Activated CD8-positive, alpha-beta memory T cell treated with anti-CD3 and anti-CD28 coated beads, Interleukin-2, amount 10 ng/mL, durations not matched to agents 7 days and 5 days (primary cell): ENCODE results near the gene BEAN1. TPM values are rescaled to one million over a fixed set of nuclear protein-coding genes. Genes with fewer than 3 reads are reported as not detected.
"Not testable (repeated sequence)": the region's sequence is repeated elsewhere in the genome, so short reads cannot be mapped to it uniquely, and the experiment has no call there.

Experiments
- ATAC-seq: fragments of 150-1000 bp; cut with Tn5 transposase; one replicate; pipeline ENCODE4 v1.10.0; 2021; ENCODE audit warnings: moderate library complexity
- CTCF ChIA-PET: fragments of 350-600 bp; sonication (Branson Sonifier 250); formaldehyde crosslinking; loops from one replicate; lab custom pipeline; 2021; ENCODE audit warnings: antibody characterized with exemption; lab: Charles Lee
- DNase-seq: peaks from one replicate; pipeline ENCODE4 v3.0.0-alpha.2; 2020
- H3K27ac Mint-ChIP-seq: one replicate; pipeline ENCODE4 v1.8.0; 2021; ENCODE audit warnings: mild to moderate bottlenecking, mixed read lengths
- H3K27me3 Mint-ChIP-seq: one replicate; pipeline ENCODE4 v1.8.0; 2021; ENCODE audit warnings: mixed read lengths
- H3K36me3 Mint-ChIP-seq: one replicate; pipeline ENCODE4 v1.8.0; 2021; ENCODE audit warnings: mild to moderate bottlenecking, mixed read lengths
- H3K4me1 Mint-ChIP-seq: one replicate; pipeline ENCODE4 v1.8.0; 2021; ENCODE audit warnings: mixed read lengths
- H3K4me3 Mint-ChIP-seq: one replicate; pipeline ENCODE4 v1.8.0; 2021; ENCODE audit warnings: mild to moderate bottlenecking, moderate library complexity, mixed read lengths
- H3K9me3 Mint-ChIP-seq: one replicate; pipeline ENCODE4 v1.8.0; 2022; ENCODE audit warnings: low read depth, mixed read lengths
- total RNA-seq, 2 experiments: library from RNA; stranded (reverse); gene quantifications; one replicate each; pipeline ENCODE4 v1.2.3, GENCODE V29; 2021

Gene BEAN1
- total RNA-seq, 2 experiments from 2014 or later, result not detected

- CTCF ChIA-PET, result interaction anchor here (0.8 to 2.4 kb wide), 14 partner anchors 10 to 139 kb away, joined by 3 to 11 read pairs (median 4); partner anchors contain the start of gene CKLF
- Mint-ChIP-seq H3K27ac (no peak overlapping the region), H3K4me3 (no peak overlapping the region), H3K36me3 (no peaks in the 10 kb centered on the region), H3K27me3 (no peaks in the 10 kb centered on the region), H3K9me3 (no peaks in the 10 kb centered on the region), H3K4me1 (peaks cover 25% of the 10 kb centered on the region)
- ATAC-seq (no peak), DNase-seq (peak; percentile 40)
These were observed 84.6 kb downstream of the BEAN1 start for GRCh38 chr16:66511602-66512271.

DNA sequence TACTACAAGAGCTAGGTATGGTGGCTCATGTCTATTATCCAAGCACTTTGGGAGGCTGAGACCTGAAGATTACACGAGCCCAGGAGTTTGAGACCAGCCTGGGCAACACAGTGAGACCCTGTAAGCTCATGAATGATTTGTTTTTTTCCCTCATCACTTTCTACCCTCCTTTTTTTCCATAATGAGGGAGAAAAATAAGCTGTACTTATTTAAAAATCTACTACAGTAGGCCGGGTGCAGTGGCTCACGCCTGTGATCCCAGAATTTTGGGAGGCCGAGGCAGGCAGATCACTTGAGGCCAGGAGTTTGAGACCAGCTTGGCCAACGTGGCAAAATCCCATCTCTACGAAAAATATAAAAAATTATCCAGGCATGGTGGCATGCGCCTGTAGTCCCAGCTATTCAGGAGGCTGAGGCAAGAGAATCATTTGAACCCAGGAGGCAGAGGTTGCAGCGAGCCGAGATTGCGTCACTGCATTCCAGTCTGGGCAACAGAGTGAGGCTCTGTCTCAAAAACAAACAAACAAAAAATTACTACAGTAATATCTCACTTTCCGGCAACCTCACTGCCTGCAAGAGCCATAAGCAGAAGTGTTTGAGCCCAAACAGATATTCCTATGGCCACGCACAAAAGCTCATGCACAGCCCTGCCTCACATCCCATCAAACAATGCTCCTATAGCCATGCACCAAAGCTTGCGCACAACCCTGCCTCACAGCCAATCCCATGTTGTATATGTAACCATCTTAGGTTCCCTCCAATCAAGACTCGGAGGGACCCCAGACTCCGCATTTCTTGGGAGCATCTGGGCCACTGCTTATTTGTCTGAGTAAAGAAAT is 85.4 kb downstream of the BEAN1 start:
- no peak for DNase-seq
- Mint-ChIP-seq H3K27ac (no peak overlapping the region), H3K27me3 (no peaks in the 10 kb centered on the region), H3K36me3 (no peaks in the 10 kb centered on the region), H3K4me3 (no peak overlapping the region), H3K9me3 (no peaks in the 10 kb centered on the region), H3K4me1 (peaks cover 33% of the 10 kb centered on the region)
- ATAC-seq, result no peak
- CTCF ChIA-PET, result interaction anchor here (0.8 to 2.4 kb wide), 13 partner anchors 10 to 139 kb away, joined by 3 to 10 read pairs (median 4); partner anchors contain the start of gene CKLF

GRCh38 chr16:66513111-66513723 is 86.1 kb downstream of the BEAN1 start:
- CTCF ChIA-PET, result interaction anchor here (1.2 to 2.3 kb wide), 3 partner anchors 29 to 76 kb away, joined by 3 to 10 read pairs (median 3); no protein-coding TSS in a partner anchor
- DNase-seq (no peak), ATAC-seq (no peak)
- Mint-ChIP-seq H3K4me3 (no peak overlapping the region), H3K27me3 (no peaks in the 10 kb centered on the region), H3K4me1 (peaks cover 39% of the 10 kb centered on the region), H3K9me3 (no peaks in the 10 kb centered on the region), H3K27ac (no peak overlapping the region), H3K36me3 (no peaks in the 10 kb centered on the region)

DNA sequence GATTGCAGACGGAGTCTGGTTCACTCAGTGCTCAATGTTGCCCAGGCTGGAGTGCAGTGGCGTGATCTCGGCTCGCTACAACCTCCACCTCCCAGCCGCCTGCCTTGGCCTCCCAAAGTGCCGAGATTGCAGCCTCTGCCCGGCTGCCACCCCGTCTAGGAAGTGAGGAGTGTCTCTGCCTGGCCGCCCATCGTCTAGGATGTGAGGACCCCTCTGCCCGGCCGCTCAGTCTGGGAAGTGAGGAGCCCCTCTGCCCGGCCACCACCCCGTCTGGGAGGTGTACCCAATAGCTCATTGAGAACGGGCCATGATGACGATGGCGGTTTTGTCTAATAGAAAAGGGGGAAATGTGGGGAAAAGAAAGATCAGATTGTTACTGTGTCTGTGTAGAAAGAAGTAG is 87.3 kb downstream of the BEAN1 start:
- CTCF ChIA-PET, H3K4me3 Mint-ChIP-seq, H3K9me3 Mint-ChIP-seq, H3K27me3 Mint-ChIP-seq, H3K36me3 Mint-ChIP-seq, ATAC-seq, DNase-seq: not testable (repeated sequence)
- Mint-ChIP-seq H3K4me1 (peaks cover 42% of the 10 kb centered on the region), H3K27ac (peak overlapping the region; percentile 18)

- not testable (repeated sequence) for H3K9me3 Mint-ChIP-seq, ATAC-seq, H3K27me3 Mint-ChIP-seq, H3K4me3 Mint-ChIP-seq, DNase-seq, H3K36me3 Mint-ChIP-seq
- H3K27ac Mint-ChIP-seq, result peak overlapping the region; percentile 99
- peaks cover 49% of the 10 kb centered on the region for H3K4me1 Mint-ChIP-seq
- CTCF ChIA-PET, result interaction anchor here (0.7 to 1.5 kb wide), 17 partner anchors 9 to 157 kb away, joined by 3 to 35 read pairs (median 5); partner anchors contain the start of genes CKLF, CMTM3 and TK2
These were observed 88.0 kb downstream of the BEAN1 start for GRCh38 chr16:66514980-66515595.

DNA sequence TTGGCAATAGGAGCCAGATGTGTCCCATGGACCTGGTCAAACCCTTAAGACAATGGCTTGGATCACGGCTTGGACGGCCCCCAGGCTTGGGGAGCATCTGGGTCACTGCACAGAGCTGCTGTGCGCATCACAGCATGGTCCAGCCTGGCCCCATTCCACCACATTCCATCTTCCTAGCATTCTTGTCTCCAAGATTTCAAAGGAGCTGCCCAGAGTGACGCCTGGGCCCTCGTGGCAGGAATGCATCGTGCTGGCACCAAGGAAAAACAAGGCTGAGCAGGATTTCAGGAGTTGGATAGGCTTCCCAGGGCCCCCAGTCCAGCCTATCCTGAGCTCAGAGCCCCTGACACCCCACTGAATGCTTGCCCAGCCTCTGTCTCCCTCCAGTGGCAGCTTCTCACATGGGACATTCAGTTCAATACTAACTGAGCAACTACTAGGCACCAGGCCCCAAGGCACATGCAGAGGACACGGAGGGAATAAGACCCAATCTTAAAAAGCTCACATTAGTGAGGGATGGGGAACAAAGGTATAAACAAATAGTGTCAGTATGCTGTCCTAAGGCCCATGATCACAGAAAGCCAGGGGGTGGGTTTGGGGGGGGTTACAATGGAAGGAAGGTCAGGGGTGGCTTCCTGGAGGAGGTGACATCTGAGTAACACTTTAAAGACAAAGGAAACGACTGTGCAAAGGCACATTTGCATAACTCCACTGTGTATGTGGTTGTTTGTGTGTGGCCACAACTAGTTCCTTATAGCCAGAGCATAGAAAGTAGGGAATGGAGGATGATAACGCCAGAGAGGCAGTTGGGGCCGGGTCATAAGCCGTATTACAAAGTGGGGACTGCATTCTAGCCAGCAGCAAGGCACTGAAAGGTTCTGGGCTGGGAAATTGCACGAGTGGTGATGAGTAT is 88.8 kb downstream of the BEAN1 start:
- Mint-ChIP-seq H3K4me1 (peaks cover 56% of the 10 kb centered on the region), H3K36me3 (peaks cover 1% of the 10 kb centered on the region), H3K4me3 (peak overlapping the region; percentile 83), H3K27me3 (no peaks in the 10 kb centered on the region), H3K9me3 (no peaks in the 10 kb centered on the region), H3K27ac (peak overlapping the region; percentile 99)
- DNase-seq (peak; percentile 73), ATAC-seq (peak; percentile 24)
- CTCF ChIA-PET, result interaction anchor here (0.7 to 1.5 kb wide), 19 partner anchors 9 to 158 kb away, joined by 3 to 35 read pairs (median 5); partner anchors contain the start of genes CKLF, CMTM3 and TK2

GRCh38 chr16:66516509-66516807 is 89.4 kb downstream of the BEAN1 start:
- Mint-ChIP-seq H3K36me3 (peaks cover 1% of the 10 kb centered on the region), H3K9me3 (no peaks in the 10 kb centered on the region), H3K27ac (peak overlapping the region; percentile 99), H3K27me3 (no peaks in the 10 kb centered on the region), H3K4me3 (peak overlapping the region; percentile 83), H3K4me1 (peaks cover 63% of the 10 kb centered on the region)
- no peak for ATAC-seq
- CTCF ChIA-PET, result interaction anchor here (1.0 to 1.5 kb wide), 9 partner anchors 27 to 159 kb away, joined by 3 to 35 read pairs (median 7); partner anchors contain the start of genes CKLF, CMTM3 and TK2
- DNase-seq, result no peak

DNA sequence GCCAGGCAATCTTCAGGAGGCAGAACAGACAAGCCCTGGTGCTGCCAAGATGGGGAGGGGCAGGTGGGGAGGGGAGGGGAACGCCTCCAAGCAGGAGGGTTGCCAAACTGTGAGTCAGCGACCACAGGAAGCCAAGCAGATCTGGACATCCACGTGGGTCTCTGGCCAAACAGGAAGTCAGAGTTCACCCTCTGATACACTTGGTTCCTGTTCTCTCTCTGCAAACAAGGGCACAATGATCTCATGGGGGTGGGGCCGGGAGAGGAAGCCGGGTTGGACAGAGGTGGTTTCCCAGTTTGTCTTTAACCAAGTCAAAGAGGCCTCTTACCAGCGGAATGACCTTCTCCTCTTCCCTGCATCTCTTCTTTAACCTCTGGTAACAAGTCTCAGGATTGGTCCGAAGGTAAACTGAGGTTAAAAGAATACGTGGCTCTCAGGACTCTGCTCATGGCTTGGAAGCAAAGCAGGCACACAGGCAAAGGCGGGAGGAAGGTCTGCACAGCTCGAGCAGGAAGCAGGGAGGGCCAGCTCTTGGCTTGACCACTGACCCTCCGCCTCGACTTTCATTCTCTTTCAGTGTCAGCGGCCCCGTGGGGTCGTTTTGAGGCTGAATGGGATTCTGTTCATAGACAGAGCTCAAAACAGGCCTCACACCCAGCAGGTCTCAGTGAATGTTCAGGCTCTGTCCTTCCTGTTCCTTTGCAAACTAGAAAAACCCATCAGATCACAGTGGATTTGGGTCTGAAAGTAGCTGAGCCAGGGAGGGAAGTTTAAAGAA is 89.9 kb downstream of the BEAN1 start:
- DNase-seq (peak; percentile 96), ATAC-seq (peak; percentile 88)
- H3K4me3 Mint-ChIP-seq, result peak overlapping the region; percentile 83
- CTCF ChIA-PET, result interaction anchor here (0.7 to 3.0 kb wide), 5 partner anchors 34 to 134 kb away, joined by 3 to 21 read pairs (median 3); partner anchors contain the start of gene CKLF
- H3K36me3 Mint-ChIP-seq, result peaks cover 1% of the 10 kb centered on the region
- no peaks in the 10 kb centered on the region for H3K27me3 Mint-ChIP-seq
- peak overlapping the region; percentile 99 for H3K27ac Mint-ChIP-seq
- H3K4me1 Mint-ChIP-seq, result peaks cover 66% of the 10 kb centered on the region
- no peaks in the 10 kb centered on the region for H3K9me3 Mint-ChIP-seq

GRCh38 chr16:66517586-66518263 is 90.6 kb downstream of the BEAN1 start:
- Mint-ChIP-seq H3K9me3 (no peaks in the 10 kb centered on the region), H3K27ac (peak overlapping the region; percentile 99), H3K4me3 (peak overlapping the region; percentile 83), H3K36me3 (peaks cover 1% of the 10 kb centered on the region), H3K27me3 (no peaks in the 10 kb centered on the region), H3K4me1 (peaks cover 73% of the 10 kb centered on the region)
- CTCF ChIA-PET, result interaction anchor here (1.0 to 3.0 kb wide), 5 partner anchors 34 to 134 kb away, joined by 3 to 21 read pairs (median 3); partner anchors contain the start of gene CKLF
- ATAC-seq (no peak), DNase-seq (no peak)

DNA sequence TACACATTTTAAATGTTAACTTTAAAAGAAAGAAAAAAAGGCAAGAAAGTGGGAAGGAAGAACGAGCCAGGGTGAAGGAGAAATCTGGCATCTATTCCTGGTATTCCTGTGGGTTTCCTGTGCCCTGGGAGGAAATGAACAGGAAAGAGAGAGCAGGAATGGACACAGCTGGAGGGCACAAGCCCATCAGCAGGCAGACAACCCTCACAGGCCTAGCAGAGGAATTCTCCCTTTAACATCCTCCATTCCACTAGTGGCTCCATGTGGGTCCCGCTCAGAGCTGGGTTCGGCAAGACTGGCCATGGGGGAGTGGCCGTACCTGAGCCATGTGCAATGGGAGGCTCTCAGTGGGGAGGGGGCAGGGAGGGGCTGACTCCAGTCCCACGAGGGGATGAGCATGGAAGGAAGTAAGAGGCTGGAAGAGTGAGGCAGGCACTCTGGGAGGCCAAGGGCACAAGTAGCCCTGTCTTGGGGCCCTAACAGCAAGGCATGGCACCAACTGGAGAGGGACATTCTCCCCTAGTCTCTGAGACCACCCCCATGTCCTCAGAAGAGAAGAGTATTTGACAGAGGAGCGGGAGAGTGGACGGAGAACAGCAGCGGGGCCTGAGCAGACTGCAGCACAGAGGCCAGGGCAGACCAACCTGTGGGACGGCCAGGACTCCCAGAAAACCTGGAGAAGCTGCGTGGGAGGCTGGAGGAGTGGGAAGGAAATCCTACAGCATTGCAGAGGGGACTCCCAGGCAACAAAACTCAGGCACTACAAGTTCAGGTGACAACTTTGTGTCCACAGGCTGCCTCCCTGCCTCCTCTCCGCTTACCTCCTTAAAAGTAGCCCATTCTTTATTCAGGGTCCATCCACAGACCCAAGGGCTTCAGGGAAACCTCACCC is 92.6 kb downstream of the BEAN1 start:
- peaks cover 4% of the 10 kb centered on the region for H3K36me3 Mint-ChIP-seq
- no peaks in the 10 kb centered on the region for H3K27me3 Mint-ChIP-seq
- ATAC-seq (no peak), DNase-seq (no peak)
- H3K27ac Mint-ChIP-seq, result peak overlapping the region; percentile 15
- CTCF ChIA-PET, result interaction anchor here (1.2 to 5.7 kb wide), 7 partner anchors 32 to 113 kb away, joined by 3 to 52 read pairs (median 14); partner anchors contain the start of genes CKLF, CMTM3 and TK2
- peaks cover 93% of the 10 kb centered on the region for H3K4me1 Mint-ChIP-seq
- H3K9me3 Mint-ChIP-seq, result no peaks in the 10 kb centered on the region
- H3K4me3 Mint-ChIP-seq, result no peak overlapping the region
